ENCODE measurements around the gene LAMB4. TPM values are rescaled to one million over a fixed set of nuclear protein-coding genes. Genes with fewer than 3 reads are reported as not detected.

Gene LAMB4
- total and polyA plus RNA-seq, 2 experiments from 2014 or later, result not detected

DNA sequence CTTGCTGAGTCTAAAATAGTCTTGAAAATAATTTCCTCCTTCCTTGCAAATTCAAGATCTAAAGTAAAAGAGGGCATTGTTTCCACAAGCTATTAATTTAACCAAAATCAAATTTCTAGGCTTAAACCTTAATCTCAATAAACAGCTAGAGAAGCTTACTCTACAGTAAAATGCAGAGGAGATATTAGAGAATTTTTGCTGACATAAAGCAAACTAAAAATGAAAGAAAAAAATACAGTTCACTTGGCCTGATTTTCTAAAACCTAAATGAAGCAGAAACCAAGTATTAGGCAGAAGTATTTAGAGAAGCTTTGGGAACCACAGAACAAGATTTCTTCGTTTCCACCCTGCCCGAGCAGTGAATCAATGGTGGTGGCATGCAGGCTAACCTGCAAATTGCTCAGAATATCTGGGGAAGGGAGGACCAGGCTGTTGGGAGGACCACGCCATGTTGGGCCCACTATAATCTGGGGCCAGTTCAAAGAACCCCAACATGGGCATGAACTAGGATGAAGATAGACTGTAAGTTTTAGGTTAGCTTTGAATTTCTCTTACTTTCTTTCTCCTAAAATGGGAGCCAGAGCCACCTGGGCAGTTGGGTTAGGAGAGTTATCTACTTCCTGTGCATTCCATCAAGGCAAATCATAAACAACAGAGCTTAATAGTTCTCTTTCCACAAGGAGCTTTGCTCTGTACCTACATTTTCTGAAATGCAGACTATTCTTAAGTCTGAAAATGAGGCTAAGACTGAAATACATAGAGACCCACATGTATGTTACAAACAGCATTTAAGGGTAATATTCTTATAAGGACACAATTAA is 131.3 kb downstream of the LAMB4 start:
- Histone ChIP-seq H3K9me2 (ENCODE audit: insufficient read depth) (no peaks in the 10 kb centered on the region), H3F3A (replicated peaks; ENCODE audit: low read depth) (peaks cover 6% of the 10 kb centered on the region; the same call in 1 of the 2 replicates), H3K4me3 (no peak overlapping the region), H3K27ac (ENCODE audit: low read depth) (no peak overlapping the region; the same call in 1 of the 2 replicates), H4K20me1 (replicated peaks; ENCODE audit: insufficient read depth) (no peaks in the 10 kb centered on the region), H2AFZ (no peak overlapping the region), H3K4me2 (no peak overlapping the region), H3K79me2 (replicated peaks; ENCODE audit: insufficient read depth) (no peaks in the 10 kb centered on the region), H3K27me3 (ENCODE audit: insufficient read depth) (peaks cover 35% of the 10 kb centered on the region), H3K36me3 (ENCODE audit: insufficient read depth) (peaks cover 4% of the 10 kb centered on the region; the same call in 1 of the 2 replicates), H3K4me1 (ENCODE audit: insufficient read depth) (peaks cover 33% of the 10 kb centered on the region)
- DNase-seq (ENCODE audit: low spot score) (no peak), ATAC-seq (no peak)
- Mint-ChIP-seq H3K4me3 (no peak overlapping the region), H3K9me3 (peaks cover 4% of the 10 kb centered on the region; the same call in 2 of the 3 replicates), H3K27me3 (ENCODE audit: insufficient read depth, low read depth, poor library complexity) (peaks cover 33% of the 10 kb centered on the region), H3K4me1 (peaks cover 31% of the 10 kb centered on the region), H3K27ac (no peak overlapping the region), H3K36me3 (ENCODE audit: low read depth) (peaks cover 3% of the 10 kb centered on the region; the same call in 2 of the 3 replicates)
- TF ChIP-seq EZH2 (IDR thresholded peaks at IDR 0.05; ENCODE audit: low read depth, unreplicated experiment) (no peak), POLR2AphosphoS5 (IDR thresholded peaks at IDR 0.05; ENCODE audit: low read depth) (no peak), CREB1 (CRISPR knock-in tag; IDR thresholded peaks at IDR 0.05; ENCODE audit: low read depth) (no peak), STAT1 (IDR thresholded peaks at IDR 0.05; ENCODE audit: unreplicated experiment) (no peak), NANOG (IDR thresholded peaks at IDR 0.05; ENCODE audit: borderline replicate concordance) (no peak), EZH2phosphoT487 (IDR thresholded peaks at IDR 0.05; ENCODE audit: unreplicated experiment) (no peak), JUNB (IDR thresholded peaks at IDR 0.05; ENCODE audit: unreplicated experiment) (no peak), ZNF114 (CRISPR knock-in tag; IDR thresholded peaks at IDR 0.05) (no peak), ZNF331 (CRISPR knock-in tag; IDR thresholded peaks at IDR 0.05; ENCODE audit: low read depth) (no peak)
- TF ChIP-seq, protein P1, sequence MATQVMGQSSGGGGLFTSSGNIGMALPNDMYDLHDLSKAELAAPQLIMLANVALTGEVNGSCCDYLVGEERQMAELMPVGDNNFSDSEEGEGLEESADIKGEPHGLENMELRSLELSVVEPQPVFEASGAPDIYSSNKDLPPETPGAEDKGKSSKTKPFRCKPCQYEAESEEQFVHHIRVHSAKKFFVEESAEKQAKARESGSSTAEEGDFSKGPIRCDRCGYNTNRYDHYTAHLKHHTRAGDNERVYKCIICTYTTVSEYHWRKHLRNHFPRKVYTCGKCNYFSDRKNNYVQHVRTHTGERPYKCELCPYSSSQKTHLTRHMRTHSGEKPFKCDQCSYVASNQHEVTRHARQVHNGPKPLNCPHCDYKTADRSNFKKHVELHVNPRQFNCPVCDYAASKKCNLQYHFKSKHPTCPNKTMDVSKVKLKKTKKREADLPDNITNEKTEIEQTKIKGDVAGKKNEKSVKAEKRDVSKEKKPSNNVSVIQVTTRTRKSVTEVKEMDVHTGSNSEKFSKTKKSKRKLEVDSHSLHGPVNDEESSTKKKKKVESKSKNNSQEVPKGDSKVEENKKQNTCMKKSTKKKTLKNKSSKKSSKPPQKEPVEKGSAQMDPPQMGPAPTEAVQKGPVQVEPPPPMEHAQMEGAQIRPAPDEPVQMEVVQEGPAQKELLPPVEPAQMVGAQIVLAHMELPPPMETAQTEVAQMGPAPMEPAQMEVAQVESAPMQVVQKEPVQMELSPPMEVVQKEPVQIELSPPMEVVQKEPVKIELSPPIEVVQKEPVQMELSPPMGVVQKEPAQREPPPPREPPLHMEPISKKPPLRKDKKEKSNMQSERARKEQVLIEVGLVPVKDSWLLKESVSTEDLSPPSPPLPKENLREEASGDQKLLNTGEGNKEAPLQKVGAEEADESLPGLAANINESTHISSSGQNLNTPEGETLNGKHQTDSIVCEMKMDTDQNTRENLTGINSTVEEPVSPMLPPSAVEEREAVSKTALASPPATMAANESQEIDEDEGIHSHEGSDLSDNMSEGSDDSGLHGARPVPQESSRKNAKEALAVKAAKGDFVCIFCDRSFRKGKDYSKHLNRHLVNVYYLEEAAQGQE (IDR thresholded peaks at IDR 0.05; ENCODE audit: unreplicated experiment), result no peak
- TF ChIP-seq, protein P2, sequence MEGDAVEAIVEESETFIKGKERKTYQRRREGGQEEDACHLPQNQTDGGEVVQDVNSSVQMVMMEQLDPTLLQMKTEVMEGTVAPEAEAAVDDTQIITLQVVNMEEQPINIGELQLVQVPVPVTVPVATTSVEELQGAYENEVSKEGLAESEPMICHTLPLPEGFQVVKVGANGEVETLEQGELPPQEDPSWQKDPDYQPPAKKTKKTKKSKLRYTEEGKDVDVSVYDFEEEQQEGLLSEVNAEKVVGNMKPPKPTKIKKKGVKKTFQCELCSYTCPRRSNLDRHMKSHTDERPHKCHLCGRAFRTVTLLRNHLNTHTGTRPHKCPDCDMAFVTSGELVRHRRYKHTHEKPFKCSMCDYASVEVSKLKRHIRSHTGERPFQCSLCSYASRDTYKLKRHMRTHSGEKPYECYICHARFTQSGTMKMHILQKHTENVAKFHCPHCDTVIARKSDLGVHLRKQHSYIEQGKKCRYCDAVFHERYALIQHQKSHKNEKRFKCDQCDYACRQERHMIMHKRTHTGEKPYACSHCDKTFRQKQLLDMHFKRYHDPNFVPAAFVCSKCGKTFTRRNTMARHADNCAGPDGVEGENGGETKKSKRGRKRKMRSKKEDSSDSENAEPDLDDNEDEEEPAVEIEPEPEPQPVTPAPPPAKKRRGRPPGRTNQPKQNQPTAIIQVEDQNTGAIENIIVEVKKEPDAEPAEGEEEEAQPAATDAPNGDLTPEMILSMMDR (conservative IDR thresholded peaks at IDR 0.05; ENCODE audit: low read depth in 2 of 2), result no peak
- TF ChIP-seq, protein P3, sequence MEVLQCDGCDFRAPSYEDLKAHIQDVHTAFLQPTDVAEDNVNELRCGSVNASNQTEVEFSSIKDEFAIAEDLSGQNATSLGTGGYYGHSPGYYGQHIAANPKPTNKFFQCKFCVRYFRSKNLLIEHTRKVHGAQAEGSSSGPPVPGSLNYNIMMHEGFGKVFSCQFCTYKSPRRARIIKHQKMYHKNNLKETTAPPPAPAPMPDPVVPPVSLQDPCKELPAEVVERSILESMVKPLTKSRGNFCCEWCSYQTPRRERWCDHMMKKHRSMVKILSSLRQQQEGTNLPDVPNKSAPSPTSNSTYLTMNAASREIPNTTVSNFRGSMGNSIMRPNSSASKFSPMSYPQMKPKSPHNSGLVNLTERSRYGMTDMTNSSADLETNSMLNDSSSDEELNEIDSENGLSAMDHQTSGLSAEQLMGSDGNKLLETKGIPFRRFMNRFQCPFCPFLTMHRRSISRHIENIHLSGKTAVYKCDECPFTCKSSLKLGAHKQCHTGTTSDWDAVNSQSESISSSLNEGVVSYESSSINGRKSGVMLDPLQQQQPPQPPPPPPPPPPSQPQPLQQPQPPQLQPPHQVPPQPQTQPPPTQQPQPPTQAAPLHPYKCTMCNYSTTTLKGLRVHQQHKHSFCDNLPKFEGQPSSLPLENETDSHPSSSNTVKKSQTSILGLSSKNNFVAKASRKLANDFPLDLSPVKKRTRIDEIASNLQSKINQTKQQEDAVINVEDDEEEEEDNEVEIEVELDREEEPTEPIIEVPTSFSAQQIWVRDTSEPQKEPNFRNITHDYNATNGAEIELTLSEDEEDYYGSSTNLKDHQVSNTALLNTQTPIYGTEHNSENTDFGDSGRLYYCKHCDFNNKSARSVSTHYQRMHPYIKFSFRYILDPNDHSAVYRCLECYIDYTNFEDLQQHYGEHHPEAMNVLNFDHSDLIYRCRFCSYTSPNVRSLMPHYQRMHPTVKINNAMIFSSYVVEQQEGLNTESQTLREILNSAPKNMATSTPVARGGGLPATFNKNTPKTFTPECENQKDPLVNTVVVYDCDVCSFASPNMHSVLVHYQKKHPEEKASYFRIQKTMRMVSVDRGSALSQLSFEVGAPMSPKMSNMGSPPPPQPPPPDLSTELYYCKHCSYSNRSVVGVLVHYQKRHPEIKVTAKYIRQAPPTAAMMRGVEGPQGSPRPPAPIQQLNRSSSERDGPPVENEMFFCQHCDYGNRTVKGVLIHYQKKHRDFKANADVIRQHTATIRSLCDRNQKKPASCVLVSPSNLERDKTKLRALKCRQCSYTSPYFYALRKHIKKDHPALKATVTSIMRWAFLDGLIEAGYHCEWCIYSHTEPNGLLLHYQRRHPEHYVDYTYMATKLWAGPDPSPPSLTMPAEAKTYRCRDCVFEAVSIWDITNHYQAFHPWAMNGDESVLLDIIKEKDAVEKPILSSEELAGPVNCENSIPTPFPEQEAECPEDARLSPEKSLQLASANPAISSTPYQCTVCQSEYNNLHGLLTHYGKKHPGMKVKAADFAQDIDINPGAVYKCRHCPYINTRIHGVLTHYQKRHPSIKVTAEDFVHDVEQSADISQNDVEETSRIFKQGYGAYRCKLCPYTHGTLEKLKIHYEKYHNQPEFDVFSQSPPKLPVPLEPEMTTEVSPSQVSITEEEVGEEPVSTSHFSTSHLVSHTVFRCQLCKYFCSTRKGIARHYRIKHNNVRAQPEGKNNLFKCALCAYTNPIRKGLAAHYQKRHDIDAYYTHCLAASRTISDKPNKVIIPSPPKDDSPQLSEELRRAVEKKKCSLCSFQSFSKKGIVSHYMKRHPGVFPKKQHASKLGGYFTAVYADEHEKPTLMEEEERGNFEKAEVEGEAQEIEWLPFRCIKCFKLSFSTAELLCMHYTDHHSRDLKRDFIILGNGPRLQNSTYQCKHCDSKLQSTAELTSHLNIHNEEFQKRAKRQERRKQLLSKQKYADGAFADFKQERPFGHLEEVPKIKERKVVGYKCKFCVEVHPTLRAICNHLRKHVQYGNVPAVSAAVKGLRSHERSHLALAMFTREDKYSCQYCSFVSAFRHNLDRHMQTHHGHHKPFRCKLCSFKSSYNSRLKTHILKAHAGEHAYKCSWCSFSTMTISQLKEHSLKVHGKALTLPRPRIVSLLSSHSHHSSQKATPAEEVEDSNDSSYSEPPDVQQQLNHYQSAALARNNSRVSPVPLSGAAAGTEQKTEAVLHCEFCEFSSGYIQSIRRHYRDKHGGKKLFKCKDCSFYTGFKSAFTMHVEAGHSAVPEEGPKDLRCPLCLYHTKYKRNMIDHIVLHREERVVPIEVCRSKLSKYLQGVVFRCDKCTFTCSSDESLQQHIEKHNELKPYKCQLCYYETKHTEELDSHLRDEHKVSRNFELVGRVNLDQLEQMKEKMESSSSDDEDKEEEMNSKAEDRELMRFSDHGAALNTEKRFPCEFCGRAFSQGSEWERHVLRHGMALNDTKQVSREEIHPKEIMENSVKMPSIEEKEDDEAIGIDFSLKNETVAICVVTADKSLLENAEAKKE (CRISPR knock-in tag; IDR thresholded peaks at IDR 0.05), result no peak
- TF ChIP-seq, protein P4, sequence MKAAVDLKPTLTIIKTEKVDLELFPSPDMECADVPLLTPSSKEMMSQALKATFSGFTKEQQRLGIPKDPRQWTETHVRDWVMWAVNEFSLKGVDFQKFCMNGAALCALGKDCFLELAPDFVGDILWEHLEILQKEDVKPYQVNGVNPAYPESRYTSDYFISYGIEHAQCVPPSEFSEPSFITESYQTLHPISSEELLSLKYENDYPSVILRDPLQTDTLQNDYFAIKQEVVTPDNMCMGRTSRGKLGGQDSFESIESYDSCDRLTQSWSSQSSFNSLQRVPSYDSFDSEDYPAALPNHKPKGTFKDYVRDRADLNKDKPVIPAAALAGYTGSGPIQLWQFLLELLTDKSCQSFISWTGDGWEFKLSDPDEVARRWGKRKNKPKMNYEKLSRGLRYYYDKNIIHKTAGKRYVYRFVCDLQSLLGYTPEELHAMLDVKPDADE (IDR thresholded peaks at IDR 0.05), result no peak

Measured in GM23338 (cell line).